Motor neuron (in vitro differentiated cells): ENCODE results near the gene KRT80. TPM values are rescaled to one million over a fixed set of nuclear protein-coding genes. Genes with fewer than 3 reads are reported as not detected.

ENCODE experiments used
- ATAC-seq, 8 experiments: fragments of 200-7000 bp; cut with Tn5 transposase; replicated peaks in 6 of 8; 2 replicates each; pipeline ENCODE4 v1.8.0; 2021; ENCODE audit warnings: mild to moderate bottlenecking in 8 of 8, moderate library complexity in 8 of 8
- H3K27ac ChIP-seq, 2 donors: fragments of 250-450 bp; sonication (Bioruptor Pico); 2 replicates each; pipeline ENCODE4 v1.9.0; 2021; ENCODE audit warnings: antibody characterized with exemption in 2 of 2, mild to moderate bottlenecking in 2 of 2, moderate library complexity in 1 of 2
- H3K4me1 ChIP-seq, 2 donors: fragments of 250-450 bp; sonication (Bioruptor Pico); replicated peaks in 1 of 2; 2 replicates each; pipeline ENCODE4 v1.6.1; 2021; ENCODE audit warnings: antibody characterized with exemption in 2 of 2, mild to moderate bottlenecking in 2 of 2, moderate library complexity in 1 of 2
- H3K4me3 ChIP-seq, 5 donors: fragments of 250-450 bp; sonication (Bioruptor Pico); 2 replicates each; pipeline ENCODE4 v1.9.0; 2021; ENCODE audit warnings: antibody characterized with exemption in 5 of 5, mild to moderate bottlenecking in 5 of 5, moderate library complexity in 4 of 5
- WGBS, 10 experiments: fragments of 450-650 bp; shearing (Covaris generic); methylation state at CpG; one replicate each; pipeline ENCODE4 v1.0.0; 2022; 5-methylcytosine and 5-hydroxymethylcytosine counted together
- in situ Hi-C, 9 experiments: fragments of 400-800 bp; cut with MboI; loops; one replicate each; pipeline ENCODE4 v1.15.0; 2021; ENCODE audit warnings: low sequenced_read_pairs in 9 of 9, low pct_unique_long_range_greater_than_20kb in 2 of 9; ENCODE audit not compliant: unreplicated experiment in 9 of 9
- total RNA-seq, 8 experiments: library from RNA; unstranded; fragments of 300-600 nt; gene quantifications; 2 replicates each; pipeline versions ENCODE4 v1.2.3 to v1.2.4, GENCODE V29; 2022

KRT80 gene
- total RNA-seq, 8 experiments from 2014 or later: 0.14 to 0.85 (median 0.26) TPM; not detected in 2

GRCh38 chr12:52197371-52198231 lies 5.8 kb upstream of the KRT80 start:
- H3K27ac ChIP-seq: no peak overlapping the region
- no peak for ATAC-seq
- in situ Hi-C loops: no loop called here
- H3K4me3 ChIP-seq: no peak overlapping the region
- peaks cover 6 to 16% of the 10 kb centered on the region in 2 donors for H3K4me1 ChIP-seq
- 14 to 90% (median 63%) methylated on average over 2 to 10 of the region's 11 CpGs; no CpG with 5 or more reads in 1 of the 10 experiments for WGBS, 10 experiments

- Histone ChIP-seq H3K4me1 (peaks cover 0 to 12% of the 10 kb centered on the region in 2 donors), H3K27ac (no peak overlapping the region), H3K4me3 (no peak overlapping the region)
- ATAC-seq: peak in 2 of 8 experiments; percentile 29 to 44
- WGBS, 10 experiments: 50 to 93% (median 67%) methylated on average over 1 to 7 of the region's 8 CpGs; no CpG with 5 or more reads in 1 of the 10 experiments
- in situ Hi-C loops: no loop called here
Measured at GRCh38 chr12:52195065-52195730, 3.4 kb upstream of the KRT80 start.

- 29 to 92% (median 63%) methylated on average over 1 to 6 of the region's 6 CpGs; no CpG with 5 or more reads in 6 of the 10 experiments for WGBS, 10 experiments
- Histone ChIP-seq H3K27ac (no peak overlapping the region), H3K4me1 (peaks cover 0 to 12% of the 10 kb centered on the region in 2 donors), H3K4me3 (no peak overlapping the region)
- in situ Hi-C loops: no loop called here
- ATAC-seq: peak in 3 of 8 experiments; percentile 6 to 35 (median 20)
Measured at GRCh38 chr12:52193991-52194390, 2.2 kb upstream of the KRT80 start.

DNA sequence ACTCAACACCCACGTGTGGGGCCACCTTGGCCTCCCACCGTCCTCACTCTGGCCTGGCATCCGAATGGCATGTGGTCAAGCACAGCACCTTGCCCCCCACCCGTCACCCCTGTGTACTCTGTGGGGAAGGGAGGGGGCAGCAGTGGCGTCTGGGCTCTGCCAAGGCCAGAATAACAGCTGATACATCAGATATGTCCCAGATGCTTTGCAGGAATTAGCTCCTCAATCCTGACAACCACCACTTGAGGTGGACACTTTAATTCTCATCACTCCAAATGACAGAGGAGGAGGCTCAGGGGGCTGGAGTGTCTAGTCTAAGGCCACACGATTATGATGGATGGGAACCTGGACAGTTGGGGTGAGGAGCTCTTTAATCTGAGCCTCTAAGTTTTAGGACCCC lies 1.7 kb upstream of the KRT80 start:
- WGBS, 10 experiments: 53 to 100% methylated on average over 1 to 3 of the region's 6 CpGs; no CpG with 5 or more reads in 8 of the 10 experiments
- Histone ChIP-seq H3K27ac (no peak overlapping the region), H3K4me1 (peaks cover 0 to 12% of the 10 kb centered on the region in 2 donors), H3K4me3 (no peak overlapping the region)
- ATAC-seq: no peak
- in situ Hi-C loops: no loop called here

- in situ Hi-C loops: no loop called here
- Histone ChIP-seq H3K27ac (no peak overlapping the region), H3K4me1 (peaks cover 0 to 12% of the 10 kb centered on the region in 2 donors), H3K4me3 (no peak overlapping the region)
- 53 to 100% (median 77%) methylated on average over 1 to 5 of the region's 16 CpGs; no CpG with 5 or more reads in 4 of the 10 experiments for WGBS, 10 experiments
- no peak for ATAC-seq
Measured at GRCh38 chr12:52190860-52191729, 719 bp downstream of the KRT80 start.

DNA sequence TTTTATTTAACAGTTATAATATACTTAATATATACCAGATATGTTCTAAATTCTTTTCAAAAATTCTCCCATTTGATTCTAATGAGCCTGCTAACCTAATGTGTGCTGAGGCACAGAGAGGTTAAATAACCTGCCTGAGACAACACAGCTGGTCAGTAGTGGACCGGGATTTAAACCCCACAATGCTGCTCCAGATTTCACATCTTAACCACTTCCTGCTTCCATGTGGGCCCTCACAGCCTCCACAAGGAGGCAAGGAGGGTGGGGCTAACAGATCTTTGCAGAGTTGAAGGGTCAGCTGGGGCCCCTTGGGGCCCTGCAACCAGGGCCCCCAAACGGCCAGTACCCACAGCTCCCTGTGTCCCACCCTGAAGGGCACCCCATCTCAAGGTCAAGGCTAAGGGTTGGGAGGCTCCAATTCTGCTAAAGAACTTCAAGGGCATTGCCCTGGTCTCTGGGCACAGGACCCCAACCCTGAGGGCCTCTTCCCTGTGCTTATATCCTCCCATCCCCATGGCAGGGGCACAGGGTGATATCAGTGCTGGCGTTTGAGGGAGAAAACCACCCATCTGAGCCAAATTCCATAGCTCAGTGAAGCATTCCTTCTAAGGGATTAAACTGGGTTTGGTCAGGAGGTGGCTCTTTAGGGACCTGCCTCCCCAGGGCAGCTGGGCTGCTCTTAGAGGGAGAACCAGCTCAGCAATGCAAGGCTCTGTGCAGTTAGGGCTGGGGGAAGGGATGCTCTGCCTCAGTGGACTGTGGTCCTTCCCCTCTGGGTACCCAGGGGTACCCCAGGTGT lies 2.2 kb downstream of the KRT80 start:
- no peak overlapping the region for H3K4me3 ChIP-seq
- H3K27ac ChIP-seq: no peak overlapping the region
- WGBS, 10 experiments: 20 to 80% (median 67%) methylated on average over 1 to 2 of the region's 3 CpGs; no CpG with 5 or more reads in 5 of the 10 experiments
- H3K4me1 ChIP-seq: peaks cover 0 to 12% of the 10 kb centered on the region in 2 donors
- in situ Hi-C loops: no loop called here
- peak in 1 of 8 experiments; percentile 13 for ATAC-seq

DNA sequence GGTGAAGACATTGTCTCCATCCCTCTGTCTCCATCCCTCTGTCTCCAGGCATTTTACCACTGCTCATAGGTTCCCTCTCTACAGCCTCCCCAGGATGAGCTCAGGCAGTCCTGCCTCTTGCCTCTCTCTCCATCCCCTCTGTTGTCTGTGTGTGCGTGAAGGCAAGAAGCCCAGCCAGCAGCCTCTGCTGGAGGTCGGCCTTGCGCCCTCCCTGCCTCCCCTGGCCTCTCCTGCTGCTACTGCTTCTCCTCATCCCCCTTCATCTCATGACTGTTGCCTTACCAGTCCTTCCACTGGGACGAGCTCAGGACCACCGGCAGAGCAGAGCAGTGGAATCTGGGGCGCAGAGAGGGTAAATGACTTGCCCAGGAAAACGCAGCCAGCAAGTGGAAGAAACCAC lies 3.2 kb downstream of the KRT80 start:
- Histone ChIP-seq H3K4me3 (no peak overlapping the region), H3K27ac (no peak overlapping the region), H3K4me1 (peaks cover 0 to 4% of the 10 kb centered on the region in 2 donors)
- in situ Hi-C loops: no loop called here
- 75 to 100% (median 84%) methylated on average over 1 to 7 of the region's 7 CpGs; no CpG with 5 or more reads in 4 of the 10 experiments for WGBS, 10 experiments
- ATAC-seq: no peak

GRCh38 chr12:52187640-52188039 lies 4.2 kb downstream of the KRT80 start:
- Histone ChIP-seq H3K4me3 (no peak overlapping the region), H3K4me1 (no peaks in the 10 kb centered on the region), H3K27ac (no peak overlapping the region)
- 52 to 93% (median 80%) methylated on average over 1 to 3 of the region's 5 CpGs; no CpG with 5 or more reads in 6 of the 10 experiments for WGBS, 10 experiments
- ATAC-seq: no peak
- in situ Hi-C loops: no loop called here

GRCh38 chr12:52187206-52187605 lies 4.6 kb downstream of the KRT80 start:
- in situ Hi-C loops: no loop called here
- ATAC-seq: no peak
- 85 to 96% (median 90%) methylated on average over 4 to 9 of the region's 11 CpGs; no CpG with 5 or more reads in 5 of the 10 experiments for WGBS, 10 experiments
- H3K27ac ChIP-seq: no peak overlapping the region
- H3K4me3 ChIP-seq: no peak overlapping the region
- no peaks in the 10 kb centered on the region for H3K4me1 ChIP-seq

GRCh38 chr12:52186118-52186840 lies 5.5 kb downstream of the KRT80 start:
- in situ Hi-C loops: no loop called here
- Histone ChIP-seq H3K4me1 (peaks cover 0 to 7% of the 10 kb centered on the region in 2 donors), H3K27ac (no peak overlapping the region), H3K4me3 (no peak overlapping the region)
- 0 to 91% (median 58%) methylated on average over 1 to 5 of the region's 8 CpGs; no CpG with 5 or more reads in 4 of the 10 experiments for WGBS, 10 experiments
- ATAC-seq: peak in 5 of 8 experiments; percentile 25 to 82 (median 49)

DNA sequence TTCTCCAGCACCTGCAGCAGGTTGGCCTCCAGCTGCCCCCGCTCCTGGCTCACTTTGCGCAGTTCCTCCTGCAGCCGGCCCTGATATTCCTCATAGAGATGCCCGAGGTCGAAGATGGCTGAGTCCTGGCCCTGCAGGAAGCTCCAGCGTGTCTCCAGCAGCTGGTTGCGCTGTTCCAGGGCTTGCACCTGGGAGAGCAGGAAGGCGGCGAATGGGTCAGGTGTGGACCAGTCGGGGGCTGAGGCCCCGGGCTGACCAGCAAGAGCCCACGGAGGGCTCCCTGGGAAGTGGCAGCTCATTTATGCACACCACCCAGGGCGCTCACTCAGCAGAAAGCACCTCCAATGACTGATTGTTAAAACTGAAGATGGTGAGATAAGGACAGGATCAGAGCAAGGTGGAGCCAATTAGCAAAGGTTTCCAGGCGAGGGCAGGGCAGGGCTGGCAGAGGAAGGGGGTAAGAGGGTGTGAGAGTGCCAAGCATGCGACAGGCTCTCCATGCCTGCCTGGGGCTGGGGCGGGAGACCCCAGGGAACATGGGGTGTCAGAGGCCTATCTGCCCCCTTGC lies 6.3 kb downstream of the KRT80 start:
- no peak for ATAC-seq
- in situ Hi-C loops: no loop called here
- WGBS, 10 experiments: 70 to 100% (median 89%) methylated on average over 1 to 6 of the region's 16 CpGs; no CpG with 5 or more reads in 4 of the 10 experiments
- peaks cover 0 to 7% of the 10 kb centered on the region in 2 donors for H3K4me1 ChIP-seq
- H3K27ac ChIP-seq: no peak overlapping the region
- H3K4me3 ChIP-seq: no peak overlapping the region
